H1 (cell line): ENCODE results near the gene CFHR5. TPM values are rescaled to one million over a fixed set of nuclear protein-coding genes. Genes with fewer than 3 reads are reported as not detected.

Experiments
- CTCF ChIA-PET: fragments of 300-600 bp; sonication (Branson Sonifier 250); formaldehyde crosslinking; loops from one replicate; lab custom pipeline; 2021; ENCODE audit not compliant: partially characterized antibody; lab: Charles Lee
- POLR2A ChIA-PET: fragments of 300-600 bp; sonication (Branson Sonifier 250); formaldehyde crosslinking; loops from one replicate; lab custom pipeline; 2021; ENCODE audit warnings: inconsistent platforms; ENCODE audit not compliant: partially characterized antibody; lab: Charles Lee
- DNase-seq, 2 experiments: peaks; one replicate each; pipeline versions ENCODE4 v3.0.0 to v3.0.0-alpha.2; 2010 to 2022; ENCODE audit warnings: low spot score in 2 of 2, low read depth in 1 of 2, mixed read lengths in 1 of 2
- FAIRE-seq: peaks from 2 replicates; lab custom pipeline; 2011; peaks lifted over from hg19 to GRCh38; lab: Jason Lieb, UNC
- H2AFZ ChIP-seq: 2 replicates; pipeline ENCODE4 v1.8.1; 2012; ENCODE audit warnings: low read length, inconsistent platforms
- H2AK5ac ChIP-seq: 2 replicates; pipeline ENCODE4 v1.6.1; 2013; ENCODE audit warnings: low read depth, low read length
- H2BK120ac ChIP-seq: replicated peaks from 2 replicates; pipeline ENCODE3; 2013; ENCODE audit warnings: low read depth, low read length, inconsistent platforms
- H2BK12ac ChIP-seq: 2 replicates; pipeline ENCODE4 v1.6.1; 2013; ENCODE audit warnings: low read depth, low read length
- H2BK15ac ChIP-seq: 2 replicates; pipeline ENCODE4 v1.6.1; 2013; ENCODE audit warnings: low read length
- H2BK20ac ChIP-seq: 2 replicates; pipeline ENCODE4 v1.6.1; 2013; ENCODE audit warnings: low read length
- H2BK5ac ChIP-seq: 2 replicates; pipeline ENCODE4 v1.6.1; 2013; ENCODE audit warnings: low read depth, low read length
- H3K14ac ChIP-seq: 2 replicates; pipeline ENCODE4 v1.6.1; 2013; ENCODE audit warnings: inconsistent platforms; ENCODE audit not compliant: insufficient read length
- H3K18ac ChIP-seq: 2 replicates; pipeline ENCODE4 v1.6.1; 2013; ENCODE audit warnings: low read length; ENCODE audit errors: extremely low read depth
- H3K23ac ChIP-seq: 2 replicates; pipeline ENCODE4 v1.6.1; 2013; ENCODE audit warnings: inconsistent platforms; ENCODE audit not compliant: insufficient read length
- H3K23me2 ChIP-seq: 2 replicates; pipeline ENCODE4 v1.6.1; 2013; ENCODE audit warnings: low read depth, low read length
- H3K27ac ChIP-seq: 2 replicates; pipeline ENCODE4 v1.6.1; 2011; ENCODE audit warnings: low read depth, low read length, inconsistent platforms
- H3K27me3 ChIP-seq, 4 experiments: replicated peaks in 1 of 4; 1 replicate in 1 of 4; 2 replicates in 3 of 4; pipeline versions ENCODE4 v1.6.1 to v1.8.1; 2011 to 2013; ENCODE audit warnings: low read length in 3 of 4, mild to moderate bottlenecking in 3 of 4, inconsistent platforms in 2 of 4, mixed read lengths in 2 of 4, moderate library complexity in 1 of 4; ENCODE audit not compliant: control insufficient read depth in 3 of 4, insufficient read depth in 3 of 4; ENCODE audit errors: extremely low read depth in 1 of 4
- H3K36me3 ChIP-seq, 4 experiments: 2 replicates each; pipeline versions ENCODE4 v1.6.1 to v1.8.1; 2011 to 2013; ENCODE audit warnings: mild to moderate bottlenecking in 4 of 4, low read length in 3 of 4, moderate library complexity in 2 of 4, control low read depth in 1 of 4, inconsistent platforms in 1 of 4; ENCODE audit not compliant: insufficient read depth in 4 of 4, control insufficient read depth in 2 of 4
- H3K4ac ChIP-seq: replicated peaks from 2 replicates; pipeline ENCODE3; 2013; ENCODE audit warnings: low read length, low read depth, mixed read lengths, inconsistent platforms; ENCODE audit not compliant: insufficient read length
- H3K4me1 ChIP-seq, 4 experiments: replicated peaks in 1 of 4; 1 replicate in 1 of 4; 2 replicates in 3 of 4; pipeline versions ENCODE4 v1.6.1 to v1.8.1; 2011 to 2013; ENCODE audit warnings: low read length in 3 of 4, inconsistent platforms in 2 of 4, mixed read lengths in 1 of 4; ENCODE audit not compliant: insufficient read depth in 4 of 4, control insufficient read depth in 3 of 4
- H3K4me2 ChIP-seq, 2 experiments: 2 replicates each; pipeline versions ENCODE4 v1.6.1 to v1.8.1; 2011 to 2013; ENCODE audit warnings: low read depth in 2 of 2, low read length in 2 of 2, control low read depth in 1 of 2, inconsistent platforms in 1 of 2, mild to moderate bottlenecking in 1 of 2; ENCODE audit not compliant: insufficient read depth in 1 of 2
- H3K4me3 ChIP-seq, 4 experiments: fragments of 200-600, 300-600 bp in 1 of 4; sonication (generic), shearing (Covaris generic), sonication (Bioruptor Twin) in 1 of 4; 2 replicates each; pipeline versions ENCODE4 v1.5.1 to v1.8.1; 2011 to 2016; ENCODE audit warnings: low read length in 4 of 4, low read depth in 3 of 4, control low read depth in 2 of 4, inconsistent platforms in 2 of 4, mild to moderate bottlenecking in 2 of 4, mixed read lengths in 1 of 4, moderate library complexity in 1 of 4; ENCODE audit not compliant: insufficient read depth in 2 of 4; ENCODE audit errors: extremely low read depth in 1 of 4
- H3K56ac ChIP-seq: replicated peaks from 2 replicates; pipeline ENCODE3; 2013; ENCODE audit warnings: low read depth, mild to moderate bottlenecking, mixed read lengths, low read length, inconsistent platforms; ENCODE audit not compliant: insufficient read length
- H3K79me1 ChIP-seq: 2 replicates; pipeline ENCODE4 v1.6.1; 2013; ENCODE audit warnings: low read depth, low read length, control low read depth
- H3K79me2 ChIP-seq, 2 experiments: 2 replicates each; pipeline versions ENCODE4 v1.6.1 to v1.8.1; 2012 to 2013; ENCODE audit warnings: low read length in 2 of 2, mild to moderate bottlenecking in 2 of 2, inconsistent platforms in 1 of 2; ENCODE audit not compliant: insufficient read depth in 2 of 2, control insufficient read depth in 1 of 2
- H3K9ac ChIP-seq, 4 experiments: replicated peaks in 1 of 4; 1 replicate in 1 of 4; 2 replicates in 3 of 4; pipeline versions ENCODE4 v1.6.1 to v1.8.1; 2011 to 2013; ENCODE audit warnings: low read depth in 3 of 4, low read length in 3 of 4, control low read depth in 2 of 4, mild to moderate bottlenecking in 2 of 4, moderate library complexity in 2 of 4, inconsistent platforms in 1 of 4; ENCODE audit errors: extremely low read depth in 1 of 4
- H3K9me3 ChIP-seq, 2 experiments: 2 replicates each; pipeline versions ENCODE4 v1.6.1 to v1.8.1; 2012 to 2013; ENCODE audit warnings: mild to moderate bottlenecking in 2 of 2, moderate library complexity in 2 of 2, control low read depth in 1 of 2, inconsistent platforms in 1 of 2, low read depth in 1 of 2, low read length in 1 of 2, mixed read lengths in 1 of 2; ENCODE audit not compliant: insufficient read depth in 2 of 2
- H4K20me1 ChIP-seq, 2 experiments: replicated peaks in 1 of 2; 2 replicates each; pipeline versions ENCODE3 to v1.8.1; 2011 to 2013; ENCODE audit warnings: inconsistent platforms in 2 of 2, low read length in 2 of 2, mild to moderate bottlenecking in 1 of 2; ENCODE audit not compliant: insufficient read depth in 2 of 2, control insufficient read depth in 1 of 2
- H4K5ac ChIP-seq: 2 replicates; pipeline ENCODE4 v1.6.1; 2013; ENCODE audit warnings: low read length, low read depth, mixed read lengths, inconsistent platforms; ENCODE audit not compliant: insufficient read length
- H4K8ac ChIP-seq: 2 replicates; pipeline ENCODE4 v1.8.0; 2013; ENCODE audit warnings: mild to moderate bottlenecking, moderate library complexity, low read length, inconsistent platforms; ENCODE audit not compliant: insufficient read depth; ENCODE audit errors: extremely low read depth
- H4K91ac ChIP-seq: replicated peaks from 2 replicates; pipeline ENCODE3; 2013; ENCODE audit warnings: low read length, mixed read lengths, inconsistent platforms; ENCODE audit not compliant: insufficient read length
- BACH1 ChIP-seq: IDR thresholded peaks from 2 replicates; pipeline ENCODE4 v1.6.1; 2012; ENCODE audit warnings: low read length, improper control_type of control experiment
- BCL11A ChIP-seq, 2 experiments: IDR thresholded peaks; one replicate each; pipeline ENCODE4 v1.6.1; 2011; ENCODE audit warnings: low read depth in 2 of 2, low read length in 2 of 2, mild to moderate bottlenecking in 2 of 2
- CBX5 ChIP-seq: fragments of 300-800, 300-1000 bp; sonication (generic); IDR thresholded peaks from 2 replicates; pipeline ENCODE4 v1.7.1; 2016; ENCODE audit warnings: antibody characterized with exemption, low read length, low read depth
- CHD2 ChIP-seq: IDR thresholded peaks from 2 replicates; pipeline ENCODE4 v1.6.1; 2012; ENCODE audit warnings: low read length, improper control_type of control experiment
- E2F6 ChIP-seq: IDR thresholded peaks from 2 replicates; pipeline ENCODE4 v1.6.1; 2012; ENCODE audit warnings: inconsistent platforms
- EGR1 ChIP-seq: IDR thresholded peaks from 2 replicates; pipeline ENCODE4 v1.6.1; 2011; ENCODE audit warnings: low read depth, low read length, borderline replicate concordance
- EP300 ChIP-seq, 2 experiments: IDR thresholded peaks; 1 replicate in 1 of 2; 2 replicates in 1 of 2; pipeline ENCODE4 v1.6.1; 2011 to 2012; ENCODE audit warnings: low read depth in 2 of 2, low read length in 2 of 2, mild to moderate bottlenecking in 2 of 2, borderline replicate concordance in 1 of 2, inconsistent platforms in 1 of 2, moderate library complexity in 1 of 2
- HDAC2 ChIP-seq, 2 experiments: fragments of 300-600 bp in 1 of 2; sonication (generic) in 1 of 2; IDR thresholded peaks; 2 replicates each; pipeline ENCODE4 v1.6.1; 2011 to 2012; ENCODE audit warnings: low read depth in 2 of 2, low read length in 2 of 2, mild to moderate bottlenecking in 2 of 2, moderate library complexity in 2 of 2, borderline replicate concordance in 1 of 2, inconsistent platforms in 1 of 2
- POLR2AphosphoS5 ChIP-seq: IDR thresholded peaks from 2 replicates; pipeline ENCODE4 v1.6.1; 2011; ENCODE audit warnings: low read depth, low read length
- RFX5 ChIP-seq: IDR thresholded peaks from 2 replicates; pipeline ENCODE4 v1.6.1; 2011; ENCODE audit warnings: low read depth, low read length, improper control_type of control experiment, borderline replicate concordance
- SP2 ChIP-seq: IDR thresholded peaks from 2 replicates; pipeline ENCODE4 v1.6.1; 2012; ENCODE audit warnings: mild to moderate bottlenecking, low read length, inconsistent platforms
- SP4 ChIP-seq: IDR thresholded peaks from 2 replicates; pipeline ENCODE4 v1.6.1; 2012; ENCODE audit warnings: low read length, inconsistent platforms
- SUZ12 ChIP-seq: fragments of 200-600 bp; sonication (generic); IDR thresholded peaks from 2 replicates; pipeline ENCODE4 v1.6.1; 2012; ENCODE audit warnings: mild to moderate bottlenecking, inconsistent platforms, low read length, moderate library complexity, mixed read lengths
- TCF12 ChIP-seq: IDR thresholded peaks from 2 replicates; pipeline ENCODE4 v1.6.1; 2011; ENCODE audit warnings: low read depth, mild to moderate bottlenecking, low read length
- ZNF274 ChIP-seq: IDR thresholded peaks from 2 replicates; pipeline ENCODE4 v1.7.0; 2012; ENCODE audit warnings: low read length, borderline replicate concordance; ENCODE audit errors: extremely low read depth
- WGBS, 2 experiments: shearing (Covaris generic) in 1 of 2; methylation state at CpG; one replicate each; pipeline versions ENCODE4 v1.1.6 to v1.1.7; 2013 to 2015; ENCODE audit warnings: low lambda C conversion rate in 2 of 2, mixed read lengths in 2 of 2, inconsistent platforms in 1 of 2, low coverage in 1 of 2, missing lambda C conversion rate in 1 of 2; ENCODE audit not compliant: insufficient replicate concordance in 2 of 2, insufficient coverage in 1 of 2, insufficient read length in 1 of 2; ENCODE audit errors: extremely low coverage in 1 of 2, missing lambda C conversion rate in 1 of 2; 5-methylcytosine and 5-hydroxymethylcytosine counted together
- polyA plus RNA-seq, 7 experiments: library from polyadenylated mRNA; depleted of rRNA in 3 of 7; stranded (reverse) in 5 of 7; unstranded in 2 of 7; fragments of >200 nt in 5 of 7; fragments of 200-250 nt in 2 of 7; gene quantifications; 1 replicate in 5 of 7; 2 replicates in 1 of 7; 4 replicates in 1 of 7; pipeline versions ENCODE4 v1.2.1 to v1.2.3, GENCODE V29; 2011 to 2013; ENCODE audit warnings: missing spikeins in 2 of 7, mixed read lengths in 2 of 7
- total RNA-seq: library from RNA; stranded (reverse); fragmentation: NEBNext Ultra II Directional; extraction: Animal tissue kit (Norgen Biotek cat#: 25700); gene quantifications from 2 replicates; pipeline ENCODE4 v1.2.1, GENCODE V29; 2021

Gene CFHR5
- total and polyA plus RNA-seq, 2 of the 8 experiments (the other 6 are each of a cell fraction or from before 2014, with no cell fraction given) = not detected

DNA sequence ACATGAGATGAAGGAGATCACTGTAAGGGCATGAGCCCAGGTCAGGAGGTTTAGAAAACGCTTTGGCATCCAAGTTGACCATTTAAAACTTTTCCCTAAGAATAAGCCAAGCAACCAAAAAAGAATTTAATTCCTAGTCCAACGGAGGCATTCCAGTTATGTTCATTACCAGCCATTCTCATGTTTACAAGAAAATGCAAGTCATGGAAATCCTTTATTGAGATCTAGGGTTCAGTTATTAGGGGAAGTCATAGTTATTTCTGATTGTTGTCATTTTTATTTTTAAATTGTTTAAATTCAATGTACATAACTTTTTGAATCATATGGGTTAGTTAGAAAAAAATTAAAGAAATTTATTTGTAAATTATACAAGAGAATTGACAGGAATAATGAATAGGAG lies 24.5 kb downstream of the CFHR5 start:
- no peak overlapping the region for H3K23ac ChIP-seq
- CTCF ChIA-PET = no interaction called here
- no peak for TF ChIP-seq EGR1
- no peak for TF ChIP-seq CBX5
- no peak for TF ChIP-seq TCF12
- TF ChIP-seq E2F6 = no peak
- no peak for TF ChIP-seq SP4
- TF ChIP-seq CHD2 = no peak
- no peak for TF ChIP-seq POLR2AphosphoS5
- TF ChIP-seq SP2 = no peak
- TF ChIP-seq SUZ12 = no peak
- TF ChIP-seq ZNF274 = no peak
- TF ChIP-seq BCL11A (IDR thresholded peaks at IDR 0.05; ENCODE audit: low read depth in 2 of 2, low read length in 2 of 2) = no peak
- TF ChIP-seq BACH1 = no peak
- no peak for TF ChIP-seq EP300 (IDR thresholded peaks at IDR 0.05; ENCODE audit: borderline replicate concordance in 1 of 2, low read depth in 2 of 2, low read length in 2 of 2)
- TF ChIP-seq RFX5 = no peak
- no peak for TF ChIP-seq HDAC2 (IDR thresholded peaks at IDR 0.05; ENCODE audit: borderline replicate concordance in 1 of 2, low read depth in 2 of 2, low read length in 2 of 2)

More for the DNA sequence above, 24.5 kb downstream of the CFHR5 start:
- no peak overlapping the region for H3K27ac ChIP-seq
- H2BK20ac ChIP-seq = no peak overlapping the region
- no peaks in the 10 kb centered on the region for H3K4me1 ChIP-seq
- POLR2A ChIA-PET = no interaction called here
- no peak overlapping the region for H2AFZ ChIP-seq
- 0 out of 4 replicates have a peak, but pooled peaks cover 0 to 4% of the 10 kb centered on the region in 2 experiments for H3K9me3 ChIP-seq
- no peak overlapping the region for H3K18ac ChIP-seq
- H2BK12ac ChIP-seq = no peak overlapping the region
- H3K4me2 ChIP-seq = no peak overlapping the region
- no peaks in the 10 kb centered on the region for H3K79me1 ChIP-seq
- FAIRE-seq (no peak), DNase-seq (no peak)
- no peaks in the 10 kb centered on the region for H3K79me2 ChIP-seq
- no peaks in the 10 kb centered on the region for H3K23me2 ChIP-seq
- H4K5ac ChIP-seq = no peak overlapping the region
- H2BK120ac ChIP-seq = no peak overlapping the region
- WGBS, 2 experiments = 97% methylated on average over 2 of the region's 2 CpGs; no CpG with 5 or more reads in 1 of the 2 experiments
- H3K9ac ChIP-seq = no peak overlapping the region
- H2BK5ac ChIP-seq = no peak overlapping the region
- no peaks in the 10 kb centered on the region for H3K36me3 ChIP-seq
- H4K91ac ChIP-seq = no peak overlapping the region
- no peak overlapping the region for H3K4me3 ChIP-seq
- no peaks in the 10 kb centered on the region for H4K20me1 ChIP-seq
- no peak overlapping the region for H2BK15ac ChIP-seq
- H4K8ac ChIP-seq = no peak overlapping the region
- H3K56ac ChIP-seq = no peak overlapping the region
- H3K27me3 ChIP-seq = no peaks in the 10 kb centered on the region
- no peak overlapping the region for H3K14ac ChIP-seq
- no peak overlapping the region for H2AK5ac ChIP-seq
- H3K4ac ChIP-seq = no peak overlapping the region
